Measurements from ENCODE around the gene CLPX.
A peak's percentile ranks its signal among the peaks of the same experiment; 100 is the strongest.
"Not testable (repeated sequence)": the region's sequence is repeated elsewhere in the genome, so short reads cannot be mapped to it uniquely, and the experiment has no call there.

The CLPX gene

GRCh38 chr15:65165875-65166274 lies 19.3 kb downstream of the CLPX start:
- DNase-seq, result no peak

- no peak for DNase-seq
These were observed 21.0 kb downstream of the CLPX start for GRCh38 chr15:65164139-65164538.

- DNase-seq, result no peak
These were observed 22.1 kb downstream of the CLPX start for GRCh38 chr15:65163041-65163440.

- no peak for DNase-seq
These were observed 28.4 kb downstream of the CLPX start for GRCh38 chr15:65156692-65157091.

GRCh38 chr15:65154720-65155119 lies 30.4 kb downstream of the CLPX start:
- DNase-seq, result no peak

GRCh38 chr15:65147902-65148301 lies 37.2 kb downstream of the CLPX start:
- no peak for DNase-seq

- DNase-seq, result no peak
These were observed 38.7 kb downstream of the CLPX start for GRCh38 chr15:65146438-65146837.

GRCh38 chr15:65138631-65139030 lies 46.5 kb downstream of the CLPX start:
- DNase-seq, result not testable (repeated sequence)

- DNase-seq, result not testable (repeated sequence)
These were observed 47.2 kb downstream of the CLPX start for GRCh38 chr15:65137893-65138292.

GRCh38 chr15:65137089-65137488 lies 48.1 kb downstream of the CLPX start:
- not testable (repeated sequence) for DNase-seq

- no peak for DNase-seq
These were observed 50.6 kb downstream of the CLPX start for GRCh38 chr15:65134538-65134937.

GRCh38 chr15:65133548-65134200 lies 51.5 kb downstream of the CLPX start, which contains the start of gene PDCD7:
Gene PDCD7 (minus strand): TSS chr15:65133808. CDS start chr15:65133781, 27 bp downstream.
- peak; percentile 93 for DNase-seq

GRCh38 chr15:65132878-65133547 lies 52.1 kb downstream of the CLPX start:
- no peak for DNase-seq

GRCh38 chr15:65130941-65131340 lies 54.2 kb downstream of the CLPX start:
- DNase-seq, result no peak

GRCh38 chr15:65115542-65115941 lies 69.6 kb downstream of the CLPX start:
- no peak for DNase-seq

- no peak for DNase-seq
These were observed 70.1 kb downstream of the CLPX start, which contains the start of gene UBAP1L for GRCh38 chr15:65115086-65115485. Gene UBAP1L (minus strand): TSS chr15:65115200. CDS start chr15:65106215, 8,985 bp downstream.

- no peak for DNase-seq
These were observed 74.4 kb downstream of the CLPX start for GRCh38 chr15:65110676-65111292.

- no peak for DNase-seq
These were observed 79.0 kb downstream of the CLPX start for GRCh38 chr15:65106011-65106590.

- no peak for DNase-seq
These were observed 80.1 kb downstream of the CLPX start for GRCh38 chr15:65105038-65105437.

- no peak for DNase-seq
These were observed 82.2 kb downstream of the CLPX start for GRCh38 chr15:65102912-65103311.

GRCh38 chr15:65101891-65102708 lies 83.0 kb downstream of the CLPX start:
- no peak for DNase-seq

GRCh38 chr15:65101411-65101890 lies 83.7 kb downstream of the CLPX start:
- no peak for DNase-seq

- DNase-seq, result no peak
These were observed 84.7 kb downstream of the CLPX start for GRCh38 chr15:65100442-65100841.
